Measurements from ENCODE around the gene BTBD9.

The BTBD9 gene

DNA sequence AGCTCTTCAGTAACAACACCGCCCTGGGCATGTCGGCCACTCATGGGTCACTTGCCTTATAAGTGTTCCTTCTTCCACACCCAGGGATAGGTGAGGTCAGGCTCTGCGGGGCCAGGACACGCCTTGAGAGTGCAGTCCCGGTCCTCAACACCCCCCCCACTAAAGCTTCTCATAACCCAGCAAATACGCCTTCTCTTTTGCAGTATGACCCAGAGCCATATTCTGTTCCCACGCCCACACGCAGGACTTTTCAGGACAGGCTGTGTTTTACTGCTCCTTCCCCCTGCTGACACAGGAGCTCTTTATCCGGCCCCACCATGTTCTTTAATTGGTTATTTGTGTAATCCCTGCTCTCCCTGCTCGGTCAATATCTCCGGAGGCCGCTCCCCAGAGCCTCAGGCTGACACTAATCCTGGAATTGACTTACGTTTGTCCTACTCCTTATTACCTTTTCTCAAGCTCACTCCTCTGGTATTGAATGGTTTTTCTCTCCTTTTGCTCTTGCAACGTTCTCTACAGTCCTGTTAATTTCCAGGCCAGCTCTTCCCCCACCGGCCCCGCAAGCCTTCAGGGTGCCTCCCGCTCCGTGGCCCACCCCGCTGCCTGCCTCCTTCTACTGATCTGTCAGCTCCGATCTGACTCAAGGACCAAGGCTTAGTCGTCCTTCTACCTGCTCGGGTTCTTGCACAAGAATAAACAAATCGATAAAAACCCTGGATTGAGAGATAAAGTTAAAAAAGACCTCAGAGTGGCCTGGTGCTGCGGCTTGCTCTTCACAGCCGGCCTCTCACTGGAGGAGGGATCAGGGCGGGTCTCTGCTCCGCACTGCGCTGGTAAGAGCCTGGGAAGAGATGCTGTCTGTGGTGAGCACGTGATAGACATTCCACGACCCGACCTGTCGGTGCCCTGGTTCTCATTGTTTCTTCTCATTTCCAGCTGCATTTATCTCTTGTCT, 462.7 kb downstream of the BTBD9 start:
- DNase-seq (ENCODE audit: low spot score) = no peak

GRCh38 chr6:38175786-38176185, 463.9 kb downstream of the BTBD9 start:
- DNase-seq (ENCODE audit: low spot score) = no peak

- no peak for DNase-seq (ENCODE audit: low spot score)
These were observed 464.8 kb downstream of the BTBD9 start for GRCh38 chr6:38174806-38175495.

- DNase-seq (ENCODE audit: low spot score) = no peak
These were observed 465.4 kb downstream of the BTBD9 start for GRCh38 chr6:38174315-38174714.

GRCh38 chr6:38173909-38174308, 465.8 kb downstream of the BTBD9 start:
- no peak for DNase-seq (ENCODE audit: low spot score)

- DNase-seq (ENCODE audit: low spot score) = no peak
These were observed 466.9 kb downstream of the BTBD9 start for GRCh38 chr6:38172739-38173410.

- no peak for DNase-seq (ENCODE audit: low spot score)
These were observed 467.6 kb downstream of the BTBD9 start for GRCh38 chr6:38171997-38172738.

GRCh38 chr6:38170666-38171355, 468.9 kb downstream of the BTBD9 start:
- DNase-seq (ENCODE audit: low spot score) = no peak

DNA sequence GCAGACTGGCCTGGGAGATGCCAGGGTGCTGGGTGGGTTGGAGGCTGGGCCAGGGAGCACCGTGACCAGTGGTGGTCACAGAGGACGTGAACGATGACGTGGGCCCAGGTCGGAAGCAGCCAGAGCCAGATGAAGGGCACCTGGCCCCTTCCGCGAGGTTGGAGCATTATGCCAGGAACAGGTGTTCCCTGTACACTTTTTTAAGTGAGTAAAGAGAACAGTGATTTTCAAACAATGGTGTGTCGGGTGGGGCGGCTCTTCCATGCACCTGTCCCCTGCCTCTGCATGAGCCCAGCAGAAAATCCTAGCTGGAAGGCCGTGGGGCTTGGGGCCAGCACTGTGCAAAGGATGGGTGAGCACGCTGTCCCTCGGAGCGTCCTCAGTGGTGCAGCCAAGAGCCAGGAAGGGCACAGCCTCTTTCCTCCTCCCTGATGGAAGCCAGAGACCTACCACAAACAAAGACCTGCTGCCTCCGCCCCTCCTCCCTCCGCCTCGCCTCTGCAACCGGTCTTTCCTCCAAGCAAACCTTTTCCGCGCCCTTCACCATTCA, 469.7 kb downstream of the BTBD9 start:
- no peak for DNase-seq (ENCODE audit: low spot score)

DNA sequence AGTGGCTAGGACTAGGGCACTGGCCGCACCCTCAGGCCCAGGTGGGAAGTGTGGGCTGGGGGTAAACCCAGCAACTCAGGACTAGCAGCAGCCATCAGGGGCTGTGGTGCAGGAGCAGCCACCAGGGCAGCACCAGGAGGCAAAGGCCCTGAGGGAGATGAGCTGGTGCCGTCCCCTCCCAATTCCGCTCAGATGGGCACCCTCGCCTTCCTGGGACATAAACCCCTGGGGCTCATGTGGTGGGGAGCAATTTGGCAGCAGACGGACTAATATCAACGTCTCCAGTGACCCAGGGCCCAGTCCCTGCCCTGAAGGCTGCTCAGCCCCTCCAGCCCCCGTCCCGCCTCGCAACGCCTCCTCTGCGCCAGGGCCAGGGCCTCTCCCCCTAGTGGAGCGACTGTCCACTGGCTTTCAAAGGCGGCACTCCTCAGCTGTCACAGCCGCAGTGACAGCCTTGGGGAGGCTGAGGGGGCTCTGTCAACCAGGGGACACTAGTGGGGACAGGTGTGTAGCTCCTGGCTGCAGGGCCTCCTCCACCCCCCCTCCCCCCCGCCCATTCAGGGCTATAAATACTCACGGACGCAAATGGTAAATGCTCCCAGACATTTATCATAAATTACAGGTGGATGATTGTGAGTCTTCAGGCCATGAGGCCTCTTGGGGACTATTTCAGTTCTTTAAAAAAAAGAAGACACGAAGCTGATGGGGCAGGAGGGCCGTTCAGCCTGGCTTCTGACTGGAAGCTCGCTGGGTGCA, 470.3 kb downstream of the BTBD9 start:
- DNase-seq (ENCODE audit: low spot score) = no peak

DNA sequence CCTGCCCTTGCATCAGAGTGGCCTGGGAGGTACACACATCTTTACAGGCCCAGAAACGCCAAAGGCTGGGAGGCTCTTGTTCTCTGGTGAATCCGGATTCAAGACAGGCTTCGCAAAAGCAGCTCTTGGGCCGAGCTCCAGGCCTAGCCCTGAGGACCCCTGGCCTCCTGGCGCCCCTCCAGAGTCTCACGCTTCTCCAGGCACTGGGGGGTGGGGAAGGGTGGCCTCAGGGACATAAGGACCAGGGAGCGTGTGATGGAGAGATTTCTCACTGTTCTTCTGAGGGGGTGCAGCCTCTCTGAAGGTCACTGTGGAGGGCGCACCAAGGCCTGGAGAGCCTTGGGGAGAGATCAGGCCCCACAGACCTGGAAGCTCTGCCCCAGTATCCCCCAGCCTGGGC, 471.0 kb downstream of the BTBD9 start:
- DNase-seq (ENCODE audit: low spot score) = no peak

DNA sequence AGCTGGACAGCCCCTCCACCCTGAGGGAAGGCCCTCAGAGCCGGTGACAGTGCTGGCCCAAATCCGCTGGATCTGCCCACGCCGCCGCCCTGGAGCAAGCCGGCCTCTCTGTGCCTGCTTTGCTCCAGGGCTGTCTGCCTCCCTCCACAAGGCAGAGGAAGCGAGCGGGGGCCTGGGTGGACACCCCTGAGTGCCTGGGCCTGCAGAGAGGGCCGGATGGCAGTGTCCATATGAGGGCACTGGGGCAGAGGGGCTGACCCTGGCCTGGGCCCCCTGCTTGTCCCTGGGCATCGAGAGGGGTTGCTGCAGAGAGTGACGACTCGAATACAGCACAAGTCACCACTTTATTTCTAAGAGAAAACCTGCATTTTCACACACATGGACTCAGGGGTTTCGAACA, 471.6 kb downstream of the BTBD9 start:
- DNase-seq (ENCODE audit: low spot score) = no peak

GRCh38 chr6:38167598-38167997, 472.1 kb downstream of the BTBD9 start:
- no peak for DNase-seq (ENCODE audit: low spot score)

DNA sequence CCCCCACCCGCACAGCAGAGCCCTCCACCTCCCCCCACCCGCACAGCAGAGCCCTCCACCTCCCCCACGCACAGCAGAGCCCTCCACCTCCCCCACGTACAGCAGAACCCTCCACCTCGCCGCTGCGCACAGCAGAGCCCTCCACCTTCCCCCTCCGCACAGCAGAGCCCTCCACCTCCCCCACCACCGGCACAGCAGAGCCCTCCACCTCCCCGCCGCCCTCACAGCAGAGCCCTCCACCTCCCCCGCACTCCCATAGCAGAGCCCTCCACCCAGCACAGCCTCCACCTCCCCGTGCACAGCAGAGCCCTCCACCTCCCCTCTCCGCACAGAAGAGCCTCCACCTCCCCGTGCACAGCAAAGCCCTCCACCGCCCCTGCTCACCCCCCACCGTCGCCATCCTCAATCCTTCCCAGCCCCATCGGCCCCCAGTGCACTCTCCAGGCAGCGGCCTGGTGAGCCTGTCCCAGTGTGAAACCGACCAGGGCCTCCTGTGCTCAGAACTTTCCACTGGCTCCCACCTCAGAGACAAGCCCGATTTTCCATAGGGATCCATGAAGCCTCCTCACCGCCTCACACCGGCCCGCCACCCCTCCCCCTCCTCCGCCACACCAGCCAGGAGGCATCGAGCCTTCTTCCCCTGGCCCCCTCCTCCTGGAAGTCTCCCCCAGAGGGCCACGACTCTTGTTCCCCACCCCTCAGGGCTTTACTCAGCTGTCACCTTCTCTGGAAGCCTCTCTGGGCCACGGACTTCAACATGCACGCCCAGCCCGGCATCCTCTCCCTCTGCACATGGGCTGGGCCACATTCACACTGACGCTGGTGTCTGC, 473.1 kb downstream of the BTBD9 start:
- DNase-seq (ENCODE audit: low spot score) = no peak

DNA sequence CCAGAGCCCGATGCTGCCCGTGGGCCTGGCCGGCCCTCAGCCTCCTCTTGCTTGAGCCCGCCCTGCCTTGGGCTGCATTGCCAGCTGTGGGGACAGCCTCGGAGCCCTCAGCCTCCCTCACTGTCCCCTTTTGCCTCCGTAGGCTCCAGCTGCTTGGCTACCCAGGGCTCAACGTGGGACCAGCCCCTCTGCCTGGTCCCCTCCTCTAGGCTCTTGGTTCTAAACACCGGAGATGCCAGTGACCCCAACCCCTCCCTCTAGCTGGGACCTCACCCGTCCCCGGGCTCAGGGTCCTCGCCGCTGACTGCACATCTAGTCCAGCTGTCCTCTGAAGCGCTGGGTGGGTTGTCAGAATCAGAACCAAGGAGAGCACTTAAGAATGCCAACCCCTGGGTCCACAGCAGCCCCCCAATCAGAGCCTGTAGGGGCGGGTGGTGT, 475.0 kb downstream of the BTBD9 start:
- DNase-seq (ENCODE audit: low spot score) = no peak

DNA sequence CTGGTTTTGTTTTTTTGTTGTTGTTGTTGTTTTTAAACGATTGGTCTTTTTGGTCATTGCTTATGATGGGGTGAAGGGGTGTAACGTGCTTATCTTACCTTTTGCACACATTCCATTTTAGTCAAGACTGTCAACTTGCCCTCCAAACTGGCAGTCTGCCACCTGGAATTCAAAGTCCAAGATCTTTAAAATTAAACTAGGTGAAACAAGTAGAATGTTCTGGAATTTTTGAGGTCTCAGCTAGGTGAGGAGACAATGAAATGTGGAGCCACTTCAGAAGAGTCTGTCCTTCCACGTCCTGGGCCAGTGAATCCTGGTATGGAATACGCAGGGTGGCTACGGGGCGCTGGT, 475.6 kb downstream of the BTBD9 start:
- DNase-seq (ENCODE audit: low spot score) = no peak

DNA sequence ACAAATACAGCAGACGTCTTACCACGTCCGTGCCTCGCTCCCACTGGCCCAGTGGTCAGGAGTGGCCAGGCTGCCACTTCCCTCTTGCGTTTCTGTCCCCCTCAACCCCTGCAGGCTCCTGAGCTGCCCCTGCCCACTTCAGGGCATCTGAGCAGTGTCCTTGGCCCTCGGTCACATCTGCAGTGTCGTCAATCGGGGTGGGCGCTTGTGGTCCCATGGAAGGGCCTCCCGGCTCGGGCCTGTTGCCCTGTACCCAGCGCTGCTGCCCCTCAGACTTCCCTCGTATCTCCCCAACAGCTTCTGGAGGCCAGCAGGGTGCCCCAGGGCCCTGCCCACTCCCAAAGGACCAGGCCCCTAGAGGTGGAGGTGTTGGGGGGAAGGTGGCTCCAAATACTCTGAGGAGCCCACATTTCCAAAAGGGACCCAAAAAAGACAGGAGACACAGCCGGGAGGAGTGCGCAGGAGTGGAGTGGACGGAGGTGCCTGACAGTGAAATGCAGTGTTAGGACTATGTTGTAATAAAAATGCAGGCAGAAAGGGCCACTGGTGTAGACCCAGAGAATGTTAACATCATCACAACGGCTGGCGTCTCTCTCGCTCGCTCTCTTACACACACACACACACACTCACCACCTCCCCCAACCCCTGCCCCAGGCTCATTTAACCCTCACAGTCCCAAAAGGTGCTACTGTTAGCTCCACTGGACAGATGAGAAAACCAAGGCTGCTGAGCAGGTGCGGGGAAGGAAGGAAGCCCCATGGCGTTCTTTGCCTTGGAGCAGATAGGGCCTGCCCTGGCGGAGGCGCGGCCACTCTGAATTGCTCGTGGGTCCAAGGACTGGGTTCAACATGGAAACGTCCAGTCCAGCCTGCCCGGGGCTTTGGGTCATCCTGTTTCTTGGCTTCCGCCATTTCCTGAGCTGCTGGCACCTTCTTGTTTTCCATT, 476.3 kb downstream of the BTBD9 start:
- DNase-seq (ENCODE audit: low spot score) = no peak

DNA sequence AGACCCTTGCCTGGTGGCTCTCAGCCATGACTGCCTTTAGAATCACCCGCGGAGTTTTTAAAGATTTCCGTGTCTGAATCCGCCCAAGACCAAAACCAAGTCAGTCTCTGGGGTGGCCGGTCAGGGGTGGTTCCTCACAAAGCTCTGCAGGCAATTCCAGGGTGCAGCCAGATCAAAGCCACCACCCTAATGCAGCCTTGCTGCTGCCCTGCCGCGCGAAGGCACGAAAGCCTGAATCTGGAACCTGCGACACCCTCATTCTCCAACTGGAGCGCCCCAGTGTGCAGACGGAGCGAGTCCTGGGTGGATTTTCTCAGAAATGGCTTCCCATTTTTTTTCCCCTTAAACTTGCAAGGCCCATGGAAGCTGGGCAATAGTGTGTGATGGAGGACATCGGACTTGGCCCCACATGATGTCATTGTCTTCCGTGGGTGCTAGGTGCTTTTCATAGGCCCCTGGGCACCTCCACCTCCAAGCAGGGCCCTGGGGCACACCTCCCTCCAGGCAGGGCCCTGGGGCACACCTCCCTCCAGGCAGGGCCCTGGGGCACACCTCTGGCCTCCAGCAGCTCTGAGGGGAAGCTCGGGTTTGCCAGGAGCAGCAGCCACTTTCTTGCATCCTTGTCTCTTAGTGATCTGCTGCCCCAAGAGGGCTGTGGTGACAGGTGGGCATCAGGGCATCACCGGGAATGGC, 477.1 kb downstream of the BTBD9 start:
- DNase-seq (ENCODE audit: low spot score) = no peak
